SK-N-MC (cell line): ENCODE data around the gene PHF5A.

Source experiments
- EZH2 ChIP-seq: fragments of 200-600 bp; sonication (generic); IDR thresholded peaks from one replicate; pipeline ENCODE4 v1.6.1; 2017; ENCODE audit warnings: antibody characterized with exemption
- FOXP2 ChIP-seq: optimal IDR thresholded peaks from 2 replicates; pipeline ENCODE3; 2011; ENCODE audit warnings: mild to moderate bottlenecking, moderate library complexity; ENCODE audit not compliant: insufficient read depth; ENCODE audit errors: extremely low read length, control extremely low read depth
- POLR2AphosphoS5 ChIP-seq: IDR thresholded peaks from 2 replicates; pipeline ENCODE4 v1.6.1; 2012; ENCODE audit warnings: mild to moderate bottlenecking, low read depth, low read length, borderline replicate concordance

DNA sequence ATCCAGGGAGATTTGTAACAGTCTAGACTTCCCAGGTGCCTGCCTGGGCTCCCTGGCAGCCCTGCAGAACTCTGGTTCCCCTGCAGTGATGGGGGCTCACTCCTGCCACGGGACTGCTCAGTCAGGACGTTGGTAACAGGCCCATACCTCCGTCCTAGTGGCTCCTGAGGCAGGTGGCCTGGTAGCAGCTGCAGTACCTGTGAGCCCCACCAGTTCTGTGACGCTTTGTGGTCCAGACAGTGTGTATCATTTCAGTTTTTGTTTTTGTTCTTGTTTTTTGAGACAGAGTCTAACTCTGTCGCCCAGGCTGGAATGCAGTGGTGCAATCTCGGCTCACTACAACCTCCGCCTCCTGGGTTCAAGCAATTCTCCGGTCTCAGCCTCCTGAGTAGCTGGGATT is 48.0 kb upstream of the PHF5A start:
- TF ChIP-seq POLR2AphosphoS5 = no peak
- TF ChIP-seq EZH2 = no peak
- TF ChIP-seq FOXP2 = no peak
